NCI-H187 (cell line): ENCODE data around the gene GLG1.
"Not testable (repeated sequence)": the region's sequence is repeated elsewhere in the genome, so short reads cannot be mapped to it uniquely, and the experiment has no call there.

Source experiments
- DNase-seq, 2 experiments: peaks; one replicate each; lab custom pipeline; 2025; lab: John Stamatoyannopoulos, UW

The GLG1 gene

DNA sequence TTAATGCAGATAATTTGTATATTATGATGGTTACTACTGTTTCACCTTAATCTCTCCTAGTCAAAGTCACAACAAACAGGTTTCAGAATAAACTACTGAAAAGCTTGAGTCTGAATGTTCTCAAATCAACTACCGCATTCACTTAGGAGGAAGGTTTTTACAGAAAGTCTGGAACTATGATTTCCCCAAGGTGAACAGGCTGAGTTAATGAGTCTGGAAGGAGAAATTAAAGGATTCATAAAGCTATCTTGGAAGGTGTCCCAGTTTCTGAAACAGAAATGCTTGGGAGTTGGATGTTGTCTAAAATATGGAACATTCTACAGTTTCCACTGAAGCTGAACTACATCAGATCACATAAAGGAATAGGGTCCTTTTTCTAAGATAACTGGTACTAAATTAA, 69.2 kb downstream of the GLG1 start:
- DNase-seq, result not testable (repeated sequence)

- DNase-seq, result not testable (repeated sequence)
Measured at GRCh38 chr16:74534650-74535049, 72.3 kb downstream of the GLG1 start.

- DNase-seq, result no peak
Measured at GRCh38 chr16:74524926-74525325, 82.0 kb downstream of the GLG1 start.

- no peak for DNase-seq
Measured at GRCh38 chr16:74524117-74524516, 82.8 kb downstream of the GLG1 start.

- not testable (repeated sequence) for DNase-seq
Measured at GRCh38 chr16:74523706-74524105, 83.2 kb downstream of the GLG1 start.

DNA sequence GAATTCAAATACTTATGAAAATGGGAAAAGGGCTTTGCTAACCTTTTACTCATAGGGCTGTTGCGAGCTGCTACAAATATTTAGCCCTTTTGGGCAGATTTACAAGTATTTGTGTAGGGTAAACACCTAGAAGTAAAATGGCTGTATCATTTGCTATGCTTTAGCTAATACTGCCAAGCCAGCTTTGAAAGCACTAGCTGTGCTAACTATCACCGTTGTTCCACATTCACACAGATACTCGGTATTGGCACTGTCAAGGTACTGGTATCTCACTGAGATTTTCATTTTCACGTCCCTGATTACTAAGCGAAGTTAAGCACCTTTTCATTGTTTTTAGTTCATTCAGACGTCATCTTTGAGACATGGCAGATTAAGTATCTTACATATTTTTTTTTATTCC, 84.8 kb downstream of the GLG1 start:
- DNase-seq, result no peak

DNA sequence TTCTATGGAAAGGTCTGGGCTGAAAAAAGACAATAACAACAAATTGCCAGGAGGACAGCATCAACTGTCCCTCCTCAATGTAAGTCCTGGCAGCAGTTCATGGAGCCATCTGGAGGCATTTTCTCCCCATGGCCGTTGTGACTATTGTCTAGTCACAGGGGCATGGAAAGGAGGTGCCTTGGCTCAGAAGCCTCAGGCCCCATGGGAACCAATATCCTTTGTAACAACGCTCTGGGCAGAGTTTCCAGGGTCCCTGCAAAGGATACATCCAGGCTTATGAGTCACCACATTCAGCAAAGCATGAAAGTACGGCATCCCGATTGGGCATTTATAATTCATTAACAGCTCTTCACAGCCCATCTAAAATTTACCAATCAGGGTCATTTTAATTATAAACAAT, 85.2 kb downstream of the GLG1 start:
- DNase-seq, result no peak

- not testable (repeated sequence) for DNase-seq
Measured at GRCh38 chr16:74518934-74519333, 88.0 kb downstream of the GLG1 start.

DNA sequence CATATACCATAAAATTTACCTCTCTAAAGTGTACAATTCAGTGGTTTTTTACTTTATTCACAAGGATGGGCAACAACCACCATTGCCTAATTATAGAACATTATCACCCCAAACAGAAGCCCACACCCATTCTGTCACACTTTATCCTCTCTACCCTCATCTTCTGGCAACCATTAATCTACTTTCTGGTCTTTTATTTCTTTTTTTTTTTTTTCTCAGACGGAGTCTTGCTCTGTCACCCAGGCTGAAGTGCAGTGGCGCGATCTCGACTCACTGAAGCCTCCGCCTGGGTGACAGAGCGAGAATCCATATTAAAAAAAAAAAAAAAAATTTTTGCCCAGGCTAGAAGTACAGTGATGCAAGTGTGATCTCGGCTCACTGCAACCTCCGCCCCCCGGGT, 95.0 kb downstream of the GLG1 start:
- no peak for DNase-seq

GRCh38 chr16:74505011-74505410, 101.9 kb downstream of the GLG1 start:
- no peak for DNase-seq

DNA sequence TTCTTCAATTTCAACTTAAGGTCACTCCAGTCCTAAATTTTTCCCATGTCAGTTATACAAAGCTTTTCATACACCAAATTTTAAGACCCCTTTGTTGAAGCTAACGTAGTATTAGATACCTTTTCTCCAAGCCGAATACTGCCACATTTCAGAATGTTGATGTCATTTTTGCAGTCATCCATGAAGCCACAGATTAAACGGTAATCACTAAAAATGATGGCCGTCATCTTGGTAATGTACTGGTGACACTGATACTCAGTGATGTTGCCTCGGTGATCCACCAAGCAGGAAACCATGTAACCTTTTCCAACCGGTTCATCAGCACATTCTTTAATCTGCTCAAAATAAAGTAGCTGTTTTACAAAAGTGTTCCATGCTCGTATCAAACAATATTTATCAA, 103.5 kb downstream of the GLG1 start:
- no peak for DNase-seq

GRCh38 chr16:74501484-74502478, 105.1 kb downstream of the GLG1 start:
- DNase-seq, result no peak

DNA sequence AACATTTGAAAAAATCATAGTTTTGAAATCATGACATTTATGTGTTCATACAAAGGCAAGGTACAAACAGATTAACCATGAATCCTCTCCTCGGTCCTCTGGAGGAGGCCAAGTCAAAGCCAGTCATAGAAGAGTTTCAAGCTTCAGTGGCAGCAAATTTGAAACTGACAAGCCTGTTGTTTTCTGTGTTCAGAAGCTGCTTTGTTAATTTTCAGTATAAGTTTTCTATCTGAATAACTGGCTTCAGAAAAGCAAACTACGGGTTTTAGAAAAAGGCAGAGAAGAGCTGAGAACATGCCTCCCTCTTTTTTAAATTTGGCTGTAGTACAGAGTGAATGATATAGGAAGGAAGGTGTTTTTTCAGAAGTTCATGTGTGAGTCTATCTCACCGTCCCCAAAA, 106.0 kb downstream of the GLG1 start:
- no peak for DNase-seq

- no peak for DNase-seq
Measured at GRCh38 chr16:74499114-74499513, 107.8 kb downstream of the GLG1 start.

- DNase-seq, result no peak
Measured at GRCh38 chr16:74497761-74498160, 109.2 kb downstream of the GLG1 start.

DNA sequence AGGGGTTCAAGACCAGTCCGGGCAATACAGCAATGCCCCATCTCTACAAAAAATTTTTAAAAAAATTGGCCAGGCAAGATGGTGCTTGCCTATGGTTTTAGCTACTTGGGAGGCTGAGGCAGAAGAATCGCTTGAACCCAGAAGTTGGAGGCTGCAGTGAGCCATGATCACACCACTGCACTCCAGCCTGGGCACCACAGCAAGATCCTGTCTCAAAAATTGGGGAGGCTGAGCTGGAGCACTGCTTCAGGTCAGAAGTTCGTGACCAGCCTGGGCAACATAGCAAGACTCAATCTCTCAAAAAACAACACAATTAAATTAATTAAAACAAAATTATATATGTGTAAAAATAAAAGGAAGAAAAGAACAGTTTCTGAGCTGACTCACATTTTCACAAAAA, 110.9 kb downstream of the GLG1 start:
- DNase-seq, result no peak

GRCh38 chr16:74492976-74493375, 113.9 kb downstream of the GLG1 start:
- DNase-seq, result no peak

DNA sequence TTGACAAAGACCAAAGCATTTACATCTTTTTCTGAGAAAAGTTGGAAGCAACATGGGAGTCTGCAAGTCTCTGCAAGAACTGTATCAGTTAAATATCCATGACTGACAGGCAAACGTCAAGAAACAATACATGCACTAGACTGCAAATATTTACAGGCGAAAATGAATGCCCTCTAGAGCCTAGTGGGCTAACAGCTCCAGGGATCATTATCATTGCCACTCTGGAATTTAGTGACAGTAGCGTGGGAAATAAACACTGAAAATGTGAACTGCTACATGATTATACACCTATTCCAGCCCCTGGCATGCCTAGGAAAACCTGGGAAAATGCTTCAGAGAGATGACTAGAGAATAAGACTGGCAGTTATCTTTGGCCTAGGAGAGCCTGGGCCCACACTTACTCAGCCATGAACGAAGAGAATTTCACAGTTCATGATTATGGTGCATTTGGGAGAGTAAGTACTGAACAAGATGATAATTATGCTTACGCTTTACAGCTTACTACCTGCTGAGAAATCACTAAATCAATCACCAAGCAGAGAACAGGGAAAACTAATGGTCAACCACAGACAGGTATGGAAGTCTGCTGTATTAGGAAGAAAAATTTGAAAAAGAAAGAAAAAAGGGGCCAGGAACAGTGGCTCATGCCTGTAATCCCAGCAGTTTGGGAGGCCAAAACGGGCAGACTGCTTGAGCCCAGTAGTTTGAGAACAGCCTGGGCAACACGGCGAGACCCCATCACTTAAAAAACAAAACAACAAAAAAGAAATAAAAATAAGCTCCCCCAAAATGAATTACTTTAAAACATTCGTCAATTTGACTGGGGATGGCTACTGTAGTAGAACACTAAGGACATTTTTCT, 119.0 kb downstream of the GLG1 start:
- DNase-seq, result no peak

- DNase-seq, result no peak
Measured at GRCh38 chr16:74485916-74486315, 121.0 kb downstream of the GLG1 start.

DNA sequence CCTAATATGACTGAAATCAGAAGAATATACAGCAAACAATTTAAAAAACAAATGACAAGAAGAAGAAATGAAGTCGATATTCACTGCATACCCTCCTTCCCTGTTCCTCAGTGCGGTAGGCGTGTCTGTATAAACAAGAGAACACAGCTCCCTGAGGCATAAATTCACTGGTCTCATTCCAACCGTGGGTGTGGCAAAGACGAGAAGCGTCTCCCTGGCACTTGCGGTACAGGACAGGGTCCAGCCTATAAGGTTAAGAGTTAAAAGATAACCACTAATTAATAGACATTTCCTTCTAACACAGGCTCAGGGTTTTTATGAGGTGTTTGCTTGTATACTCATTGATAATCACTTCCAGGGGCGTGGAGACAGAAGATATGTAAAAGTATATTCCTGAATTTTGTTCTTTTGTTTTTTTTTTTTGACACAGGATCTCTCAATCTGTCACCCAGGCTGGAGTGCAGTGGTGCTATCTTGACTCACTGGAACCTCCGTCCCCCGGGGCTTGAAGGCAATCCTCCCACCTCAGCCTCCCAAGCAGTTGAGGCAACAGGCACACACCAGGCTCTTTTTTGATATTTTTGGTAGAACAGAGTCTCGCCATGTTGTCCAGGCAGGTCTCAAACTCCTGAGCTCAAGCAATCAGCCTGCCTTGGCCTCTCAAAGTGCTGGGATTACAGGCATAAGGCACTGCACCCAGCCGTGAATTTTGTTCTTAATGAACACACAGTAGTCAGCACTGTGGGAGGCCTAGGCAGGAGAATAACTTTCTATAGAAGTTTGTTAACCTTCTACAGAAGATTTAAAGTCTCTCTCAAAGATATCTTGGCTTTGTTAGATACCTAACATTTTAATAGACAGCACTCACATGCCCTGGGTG, 126.5 kb downstream of the GLG1 start:
- DNase-seq, result no peak

DNA sequence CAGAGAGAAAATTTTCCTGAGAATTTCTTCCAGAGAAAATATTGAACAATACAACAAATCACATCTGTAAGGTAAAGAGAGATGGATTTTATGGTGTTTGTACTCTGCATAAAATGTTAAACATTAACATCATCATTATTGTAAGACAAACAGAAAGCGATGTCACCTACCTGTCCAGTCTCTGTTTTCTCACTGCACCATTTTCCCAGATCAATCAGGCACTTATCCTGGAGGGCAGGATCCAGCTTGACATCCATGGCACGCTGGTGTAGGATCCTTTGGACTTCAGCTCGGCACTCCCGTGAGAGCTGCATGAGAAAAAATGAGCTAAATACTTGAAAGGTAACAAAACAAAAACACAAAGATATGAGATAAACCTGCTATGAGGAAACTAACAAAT, 129.7 kb downstream of the GLG1 start:
- DNase-seq, result no peak

DNA sequence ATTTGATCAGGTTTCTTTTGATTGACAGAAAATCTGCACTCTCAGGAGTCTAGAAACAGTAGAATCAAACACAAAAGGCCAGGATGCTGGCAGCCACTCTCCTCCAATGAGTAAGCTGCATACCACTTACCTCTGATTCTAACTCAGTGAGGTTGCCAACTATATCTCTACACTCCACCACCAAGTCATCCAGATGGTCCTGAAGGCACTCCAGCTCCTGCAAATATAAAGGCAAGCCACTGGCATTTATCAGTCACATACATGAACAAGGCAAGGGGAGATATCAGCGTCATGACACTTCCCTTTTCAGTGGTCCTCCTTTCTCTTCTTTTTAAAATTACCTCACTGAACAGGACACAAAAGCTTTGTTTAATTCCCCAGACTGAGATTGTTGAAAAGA, 132.5 kb downstream of the GLG1 start:
- no peak for DNase-seq
